HCT116 (cell line): ENCODE measurements around the gene CDH4. TPM values are rescaled to one million over a fixed set of nuclear protein-coding genes. Genes with fewer than 3 reads are reported as not detected.

ENCODE experiments used
- ATAC-seq: fragments of 200-7000 bp; cut with Tn5 transposase; 2 replicates; pipeline ENCODE4 v1.9.1; 2020; ENCODE audit warnings: mild to moderate bottlenecking, moderate library complexity
- BruUV-seq: library from RNA; stranded (reverse); fragments of 400-500 nt; replicated peaks from 2 replicates; lab custom pipeline; 2021; lab: Mats Ljungman, UMichigan
- CTCF ChIA-PET: fragments of 300-600 bp; sonication (Branson Sonifier 250); formaldehyde crosslinking; loops from one replicate; lab custom pipeline; 2021; ENCODE audit warnings: antibody characterized with exemption; lab: Charles Lee
- POLR2A ChIA-PET: fragments of 300-600, 350-600 bp; sonication (Branson Sonifier 250); formaldehyde crosslinking; loops from one replicate; lab custom pipeline; 2021; ENCODE audit warnings: antibody characterized with exemption; lab: Charles Lee
- RAD21 ChIA-PET, 2 experiments: fragments of 300-600 bp; sonication (Branson Sonifier 250); formaldehyde crosslinking; loops; one replicate each; lab custom pipeline; 2023; ENCODE audit warnings: low total read pairs in 2 of 2; ENCODE audit not compliant: uncharacterized antibody in 2 of 2, unreplicated experiment in 2 of 2, low non-redundant PET in 1 of 2; lab: Charles Lee
- DNase-seq: peaks from one replicate; pipeline ENCODE4 v3.0.0-alpha.2; 2010; ENCODE audit warnings: low read depth, low spot score
- H2AFZ ChIP-seq: fragments of 200-600 bp; shearing (Covaris generic), sonication (generic); 2 replicates; pipeline ENCODE4 v1.6.1; 2017; ENCODE audit warnings: low read depth, mixed run types, mixed read lengths, antibody characterized with exemption, low read length; ENCODE audit not compliant: poor library complexity, severe bottlenecking
- H3K27ac ChIP-seq: 2 replicates; pipeline ENCODE4 v1.5.1; 2012; ENCODE audit warnings: low read depth, low read length
- H3K27me3 ChIP-seq: fragments of 200-600 bp; sonication (generic); 2 replicates; pipeline ENCODE4 v1.6.1; 2016; ENCODE audit warnings: mixed run types, low read length, mixed read lengths; ENCODE audit not compliant: insufficient read depth
- H3K36me3 ChIP-seq, 2 experiments: fragments of 200-500 bp in 1 of 2; fragments of 200-600 bp in 1 of 2; sonication (Bioruptor generic) in 1 of 2; sonication (generic) in 1 of 2; 2 replicates each; pipeline versions ENCODE4 v1.5.1 to v1.6.1; 2014 to 2016; ENCODE audit warnings: low read length in 2 of 2, inconsistent platforms in 1 of 2, mixed read lengths in 1 of 2, mixed run types in 1 of 2; ENCODE audit not compliant: insufficient read depth in 2 of 2, control insufficient read depth in 1 of 2
- H3K4me1 ChIP-seq, 2 experiments: fragments of 200-600 bp in 1 of 2; sonication (generic) in 1 of 2; 2 replicates each; pipeline versions ENCODE4 v1.5.1 to v1.6.1; 2012 to 2017; ENCODE audit warnings: low read length in 2 of 2, inconsistent platforms in 1 of 2, mild to moderate bottlenecking in 1 of 2, mixed read lengths in 1 of 2, mixed run types in 1 of 2, moderate library complexity in 1 of 2; ENCODE audit not compliant: insufficient read depth in 2 of 2, control insufficient read depth in 1 of 2
- H3K4me2 ChIP-seq: fragments of 200-600 bp; sonication (generic); 2 replicates; pipeline ENCODE4 v1.6.1; 2017; ENCODE audit warnings: mixed run types, low read length, mixed read lengths
- H3K4me3 ChIP-seq, 2 experiments: fragments of 200-600 bp in 1 of 2; sonication (generic) in 1 of 2; replicated peaks in 1 of 2; 2 replicates each; pipeline ENCODE4 v1.5.1; 2011 to 2016; ENCODE audit warnings: low read length in 2 of 2, control low read depth in 1 of 2, low read depth in 1 of 2, mild to moderate bottlenecking in 1 of 2, mixed read lengths in 1 of 2, mixed run types in 1 of 2
- H3K79me2 ChIP-seq: fragments of 200-600 bp; sonication (generic); 2 replicates; pipeline ENCODE4 v1.6.1; 2017; ENCODE audit warnings: mild to moderate bottlenecking, mixed run types, low read length, moderate library complexity, mixed read lengths; ENCODE audit not compliant: insufficient read depth
- H3K9ac ChIP-seq: fragments of 200-600 bp; sonication (generic); 2 replicates; pipeline ENCODE4 v1.6.1; 2016; ENCODE audit warnings: low read length, mixed read lengths
- H3K9me2 ChIP-seq: fragments of 200-600 bp; sonication (generic), shearing (Covaris generic); 2 replicates; pipeline ENCODE4 v1.6.1; 2017; ENCODE audit warnings: mixed run types, mild to moderate bottlenecking, moderate library complexity; ENCODE audit not compliant: insufficient read depth
- H3K9me3 ChIP-seq, 2 experiments: fragments of 200-500 bp in 1 of 2; fragments of 200-600 bp in 1 of 2; sonication (Bioruptor generic) in 1 of 2; sonication (generic) in 1 of 2; 2 replicates each; pipeline ENCODE4 v1.6.1; 2014 to 2017; ENCODE audit warnings: low read length in 2 of 2, mixed read lengths in 2 of 2, inconsistent platforms in 1 of 2, low read depth in 1 of 2, mild to moderate bottlenecking in 1 of 2, mixed run types in 1 of 2, moderate library complexity in 1 of 2; ENCODE audit not compliant: control insufficient read depth in 1 of 2, insufficient read depth in 1 of 2
- H4K20me1 ChIP-seq: fragments of 200-600 bp; sonication (generic), shearing (Covaris generic); 2 replicates; pipeline ENCODE4 v1.6.1; 2017; ENCODE audit warnings: mixed run types, mild to moderate bottlenecking, moderate library complexity; ENCODE audit not compliant: insufficient read depth
- CEBPB ChIP-seq: IDR thresholded peaks from 2 replicates; pipeline ENCODE4 v1.6.1; 2012; ENCODE audit warnings: low read depth
- EGR1 ChIP-seq: IDR thresholded peaks from 2 replicates; pipeline ENCODE4 v1.6.1; 2012; ENCODE audit warnings: low read depth
- EZH2 ChIP-seq: fragments of 200-600 bp; sonication (generic); IDR thresholded peaks from 2 replicates; pipeline ENCODE4 v1.6.1; 2017; ENCODE audit warnings: antibody characterized with exemption, mixed run types
- FOSL1 ChIP-seq: IDR thresholded peaks from 2 replicates; pipeline ENCODE4 v1.6.1; 2012; ENCODE audit warnings: low read depth
- POLR2AphosphoS5 ChIP-seq: IDR thresholded peaks from 2 replicates; pipeline ENCODE4 v1.6.1; 2011; ENCODE audit warnings: mild to moderate bottlenecking, low read depth, low read length, moderate library complexity
- SIN3A ChIP-seq: IDR thresholded peaks from 2 replicates; pipeline ENCODE4 v1.6.1; 2012; ENCODE audit warnings: low read depth
- SRF ChIP-seq: IDR thresholded peaks from 2 replicates; pipeline ENCODE4 v1.6.1; 2012; ENCODE audit warnings: low read depth
- TCF7L2 ChIP-seq: IDR thresholded peaks from 2 replicates; pipeline ENCODE4 v1.7.0; 2011; ENCODE audit warnings: borderline replicate concordance, inconsistent platforms; ENCODE audit not compliant: insufficient read depth, insufficient read length; ENCODE audit errors: extremely low read depth
- ZBTB33 ChIP-seq: IDR thresholded peaks from 2 replicates; pipeline ENCODE4 v1.6.1; 2011; ENCODE audit warnings: mild to moderate bottlenecking, low read length, moderate library complexity; ENCODE audit not compliant: insufficient replicate concordance; ENCODE audit errors: extremely low read depth
- ZFX ChIP-seq: fragments of 450-650 bp; IDR thresholded peaks from 2 replicates; pipeline ENCODE4 v1.6.1; 2017
- intact Hi-C: fragments of 100-400 bp; cut with micrococcal nuclease; formaldehyde crosslinking; loops from 2 replicates; pipeline ENCODE4 v1.10.0; 2022
- total RNA-seq: library from RNA; stranded (reverse); gene quantifications from one replicate; pipeline ENCODE4 v1.2.1, GENCODE V29; 2021; ENCODE audit not compliant: unreplicated experiment

The CDH4 gene
- total RNA-seq, 1 experiment from 2014 or later = not detected

GRCh38 chr20:61394088-61394799 is 142.2 kb downstream of the CDH4 start:
- TF ChIP-seq ZFX (no peak), SIN3A (no peak), SRF (no peak), ZBTB33 (no peak), TCF7L2 (no peak), POLR2AphosphoS5 (no peak), EZH2 (no peak), EGR1 (no peak), CEBPB (no peak), FOSL1 (no peak)
- H3K9ac ChIP-seq = no peak overlapping the region
- H3K79me2 ChIP-seq = no peaks in the 10 kb centered on the region
- ChIA-PET CTCF (no interaction called here), RAD21 (no interaction called here), POLR2A (no interaction called here)
- no peaks in the 10 kb centered on the region for H3K9me2 ChIP-seq
- no peak overlapping the region for H3K27ac ChIP-seq
- no TSS peak for BruUV-seq
- no peak for DNase-seq
- ATAC-seq = no peak
- no peaks in the 10 kb centered on the region for H3K4me1 ChIP-seq
- intact Hi-C loops = no loop called here
- H3K27me3 ChIP-seq = no peaks in the 10 kb centered on the region
- H4K20me1 ChIP-seq = no peaks in the 10 kb centered on the region
- H3K4me2 ChIP-seq = no peak overlapping the region
- peaks cover 0 to 4% of the 10 kb centered on the region in 2 experiments; a peak in 2 of 4 replicates for H3K9me3 ChIP-seq
- H2AFZ ChIP-seq = no peak overlapping the region
- no peak overlapping the region for H3K4me3 ChIP-seq
- no peaks in the 10 kb centered on the region for H3K36me3 ChIP-seq
